ENCODE results near the gene ZNF717. TPM values are rescaled to one million over a fixed set of nuclear protein-coding genes. Genes with fewer than 3 reads are reported as not detected.
A peak's percentile ranks its signal among the peaks of the same experiment; 100 is the strongest.
"Not testable (repeated sequence)": the region's sequence is repeated elsewhere in the genome, so short reads cannot be mapped to it uniquely, and the experiment has no call there.

Gene ZNF717
- 5.0 TPM for polyA plus RNA-seq (2013, experiment 1 of 2)
- polyA plus RNA-seq (2013, experiment 2 of 2), result 5.1 TPM

- not testable (repeated sequence) for H3K4me1 ChIP-seq (ENCODE audit: control insufficient read depth, insufficient read depth, low read depth, low read length); H2BK5ac ChIP-seq (ENCODE audit: low read depth, low read length, poor library complexity, severe bottlenecking); H2BK15ac ChIP-seq (ENCODE audit: low read depth, poor library complexity, severe bottlenecking); H2BK12ac ChIP-seq (ENCODE audit: low read length in 2 of 2); H3K27ac ChIP-seq (ENCODE audit: low read length, poor library complexity, severe bottlenecking); H2AK5ac ChIP-seq (ENCODE audit: low read length, severe bottlenecking); H2BK120ac ChIP-seq (ENCODE audit: low read depth, low read length); H3K79me1 ChIP-seq (replicated peaks; ENCODE audit: low read length, poor library complexity, severe bottlenecking); H4K91ac ChIP-seq (ENCODE audit: low read length); H3K23ac ChIP-seq (ENCODE audit: low read length in 2 of 2); H3K27me3 ChIP-seq (ENCODE audit: control insufficient read depth in 1 of 2, insufficient read depth in 1 of 2, low read length in 2 of 2); H3K9me3 ChIP-seq (ENCODE audit: control insufficient read depth, low read length); H3K14ac ChIP-seq (ENCODE audit: low read length in 2 of 2); H2AFZ ChIP-seq (ENCODE audit: low read depth, low read length)
- 2% methylated on average over 49 of the region's 52 CpGs for WGBS
- Histone ChIP-seq H3K4ac (ENCODE audit: low read depth in 1 of 2, low read length in 2 of 2) (peak within 1 kb of the TSS in 1 of 2 experiments; percentile 88), H4K8ac (ENCODE audit: low read length) (peak within 1 kb of the TSS; percentile 90), H3K4me2 (ENCODE audit: low read length, poor library complexity, severe bottlenecking) (peak within 1 kb of the TSS; percentile 5), H3K4me3 (ENCODE audit: insufficient read depth in 1 of 2, low read depth in 1 of 2, low read length in 2 of 2) (peak within 1 kb of the TSS; percentile 65 to 93), H3K9ac (ENCODE audit: low read length) (peak within 1 kb of the TSS; percentile 94), H3K18ac (ENCODE audit: low read depth in 1 of 2, low read length in 2 of 2) (peak within 1 kb of the TSS; percentile 52 to 78), H3K36me3 (ENCODE audit: control insufficient read depth in 1 of 2, insufficient read depth in 2 of 2, low read depth in 1 of 2, low read length in 2 of 2) (peaks cover 7 to 24% of the 10 kb centered on the region in 2 experiments)
- DNase-seq, result peak; percentile 91
Observed at GRCh38 chr3:75785081-75785755, at the start of gene ZNF717. TSS of gene ZNF717 (minus strand) at chr3:75785549. CDS start at chr3:75783362, 2,187 bp downstream.

GRCh38 chr3:75831076-75831475 is 45.7 kb upstream of the ZNF717 start:
- not testable (repeated sequence) for H2BK120ac ChIP-seq (ENCODE audit: low read depth, low read length); H4K91ac ChIP-seq (ENCODE audit: low read length); H2AFZ ChIP-seq (ENCODE audit: low read depth, low read length); H3K36me3 ChIP-seq (ENCODE audit: control insufficient read depth in 1 of 2, insufficient read depth in 2 of 2, low read depth in 1 of 2, low read length in 2 of 2); H3K4ac ChIP-seq (ENCODE audit: low read depth in 1 of 2, low read length in 2 of 2); H4K8ac ChIP-seq (ENCODE audit: low read length); H3K18ac ChIP-seq (ENCODE audit: low read depth in 1 of 2, low read length in 2 of 2); H3K79me1 ChIP-seq (replicated peaks; ENCODE audit: low read length, poor library complexity, severe bottlenecking); H3K14ac ChIP-seq (ENCODE audit: low read length in 2 of 2); H3K9me3 ChIP-seq (ENCODE audit: control insufficient read depth, low read length); DNase-seq; H3K9ac ChIP-seq (ENCODE audit: low read length); H3K4me1 ChIP-seq (ENCODE audit: control insufficient read depth, insufficient read depth, low read depth, low read length); H2BK12ac ChIP-seq (ENCODE audit: low read length in 2 of 2); H3K23ac ChIP-seq (ENCODE audit: low read length in 2 of 2); H2BK5ac ChIP-seq (ENCODE audit: low read depth, low read length, poor library complexity, severe bottlenecking); H2AK5ac ChIP-seq (ENCODE audit: low read length, severe bottlenecking); H3K4me3 ChIP-seq (ENCODE audit: insufficient read depth in 1 of 2, low read depth in 1 of 2, low read length in 2 of 2); H3K27me3 ChIP-seq (ENCODE audit: control insufficient read depth in 1 of 2, insufficient read depth in 1 of 2, low read length in 2 of 2); H2BK15ac ChIP-seq (ENCODE audit: low read depth, poor library complexity, severe bottlenecking)
- peak overlapping the region; percentile 47 for H3K4me2 ChIP-seq (ENCODE audit: low read length, poor library complexity, severe bottlenecking)
- peak overlapping the region; percentile 72 for H3K27ac ChIP-seq (ENCODE audit: low read length, poor library complexity, severe bottlenecking)
- 55% methylated on average over 1 of the region's 1 CpG for WGBS

GRCh38 chr3:75818019-75818418 is 32.7 kb upstream of the ZNF717 start:
- H3K27me3 ChIP-seq (ENCODE audit: control insufficient read depth in 1 of 2, insufficient read depth in 1 of 2, low read length in 2 of 2); H2BK15ac ChIP-seq (ENCODE audit: low read depth, poor library complexity, severe bottlenecking): not testable (repeated sequence)

GRCh38 chr3:75816287-75817180 is 31.2 kb upstream of the ZNF717 start:
- H3K4ac ChIP-seq (ENCODE audit: low read depth in 1 of 2, low read length in 2 of 2); H3K36me3 ChIP-seq (ENCODE audit: control insufficient read depth in 1 of 2, insufficient read depth in 2 of 2, low read depth in 1 of 2, low read length in 2 of 2); H3K27me3 ChIP-seq (ENCODE audit: control insufficient read depth in 1 of 2, insufficient read depth in 1 of 2, low read length in 2 of 2); H3K79me1 ChIP-seq (replicated peaks; ENCODE audit: low read length, poor library complexity, severe bottlenecking); H2AK5ac ChIP-seq (ENCODE audit: low read length, severe bottlenecking); H2BK12ac ChIP-seq (ENCODE audit: low read length in 2 of 2); H3K14ac ChIP-seq (ENCODE audit: low read length in 2 of 2); H3K9me3 ChIP-seq (ENCODE audit: control insufficient read depth, low read length); H3K4me2 ChIP-seq (ENCODE audit: low read length, poor library complexity, severe bottlenecking); H3K27ac ChIP-seq (ENCODE audit: low read length, poor library complexity, severe bottlenecking); H2AFZ ChIP-seq (ENCODE audit: low read depth, low read length); H2BK15ac ChIP-seq (ENCODE audit: low read depth, poor library complexity, severe bottlenecking); H3K18ac ChIP-seq (ENCODE audit: low read depth in 1 of 2, low read length in 2 of 2); H2BK5ac ChIP-seq (ENCODE audit: low read depth, low read length, poor library complexity, severe bottlenecking); H3K4me1 ChIP-seq (ENCODE audit: control insufficient read depth, insufficient read depth, low read depth, low read length); H3K4me3 ChIP-seq (ENCODE audit: insufficient read depth in 1 of 2, low read depth in 1 of 2, low read length in 2 of 2); H3K23ac ChIP-seq (ENCODE audit: low read length in 2 of 2); H4K91ac ChIP-seq (ENCODE audit: low read length); H2BK120ac ChIP-seq (ENCODE audit: low read depth, low read length); DNase-seq: not testable (repeated sequence)
- WGBS, result 76% methylated on average over 9 of the region's 9 CpGs
- H4K8ac ChIP-seq (ENCODE audit: low read length), result peak overlapping the region; percentile 37
- H3K9ac ChIP-seq (ENCODE audit: low read length), result peak overlapping the region; percentile 34

More at GRCh38 chr3:75818019-75818418, 32.7 kb upstream of the ZNF717 start:
- peak; percentile 9 for DNase-seq
- H3K14ac ChIP-seq (ENCODE audit: low read length in 2 of 2); H2BK5ac ChIP-seq (ENCODE audit: low read depth, low read length, poor library complexity, severe bottlenecking); H3K4me1 ChIP-seq (ENCODE audit: control insufficient read depth, insufficient read depth, low read depth, low read length); H3K9me3 ChIP-seq (ENCODE audit: control insufficient read depth, low read length); H3K4me3 ChIP-seq (ENCODE audit: insufficient read depth in 1 of 2, low read depth in 1 of 2, low read length in 2 of 2); H3K18ac ChIP-seq (ENCODE audit: low read depth in 1 of 2, low read length in 2 of 2); H4K8ac ChIP-seq (ENCODE audit: low read length); H3K9ac ChIP-seq (ENCODE audit: low read length); H3K23ac ChIP-seq (ENCODE audit: low read length in 2 of 2); H3K36me3 ChIP-seq (ENCODE audit: control insufficient read depth in 1 of 2, insufficient read depth in 2 of 2, low read depth in 1 of 2, low read length in 2 of 2); H3K4ac ChIP-seq (ENCODE audit: low read depth in 1 of 2, low read length in 2 of 2); H4K91ac ChIP-seq (ENCODE audit: low read length); H2AK5ac ChIP-seq (ENCODE audit: low read length, severe bottlenecking); H3K79me1 ChIP-seq (replicated peaks; ENCODE audit: low read length, poor library complexity, severe bottlenecking); H2AFZ ChIP-seq (ENCODE audit: low read depth, low read length); H3K4me2 ChIP-seq (ENCODE audit: low read length, poor library complexity, severe bottlenecking); H3K27ac ChIP-seq (ENCODE audit: low read length, poor library complexity, severe bottlenecking); H2BK120ac ChIP-seq (ENCODE audit: low read depth, low read length); H2BK12ac ChIP-seq (ENCODE audit: low read length in 2 of 2): not testable (repeated sequence)
- no CpG with 5 or more reads among the region's 1 CpG for WGBS
